Keratinocyte (primary cell): ENCODE results near the gene CCDC9B. TPM values are rescaled to one million over a fixed set of nuclear protein-coding genes. Genes with fewer than 3 reads are reported as not detected.

Source experiments
- DNase-seq: peaks from one replicate; pipeline ENCODE4 v3.0.0-alpha.2; 2011; ENCODE audit warnings: low read depth, missing footprints, low spot score
- FAIRE-seq: peaks from 2 replicates; lab custom pipeline; 2011; peaks lifted over from hg19 to GRCh38; lab: Jason Lieb, UNC
- H2AFZ ChIP-seq: 2 replicates; pipeline ENCODE4 v1.6.0; 2012; ENCODE audit warnings: low read length, control low read depth, inconsistent platforms; ENCODE audit not compliant: control insufficient read depth
- H3K27ac ChIP-seq: 2 replicates; pipeline ENCODE4 v1.5.1; 2011; ENCODE audit warnings: low read length; ENCODE audit not compliant: control insufficient read depth, insufficient read depth
- H3K27me3 ChIP-seq: 3 replicates; pipeline ENCODE4 v1.6.0; 2011; ENCODE audit warnings: low read length; ENCODE audit not compliant: control insufficient read depth, insufficient read depth; ENCODE audit errors: extremely low read depth
- H3K36me3 ChIP-seq, 2 experiments: 2 replicates in 1 of 2; 3 replicates in 1 of 2; pipeline ENCODE4 v1.5.1; 2011; ENCODE audit warnings: low read length in 2 of 2, mild to moderate bottlenecking in 1 of 2; ENCODE audit not compliant: control insufficient read depth in 2 of 2, insufficient read depth in 2 of 2; ENCODE audit errors: extremely low read depth in 1 of 2
- H3K4me1 ChIP-seq: 3 replicates; pipeline ENCODE4 v1.5.1; 2011; ENCODE audit warnings: low read length; ENCODE audit not compliant: control insufficient read depth, insufficient read depth; ENCODE audit errors: extremely low read depth
- H3K4me2 ChIP-seq: 3 replicates; pipeline ENCODE4 v1.6.0; 2011; ENCODE audit warnings: low read depth, low read length; ENCODE audit not compliant: control insufficient read depth, insufficient read depth; ENCODE audit errors: extremely low read depth
- H3K4me3 ChIP-seq, 3 experiments: fragments of 200-600 bp in 1 of 3; sonication (generic) in 1 of 3; 2 replicates in 2 of 3; 3 replicates in 1 of 3; pipeline ENCODE4 v1.5.1; 2011 to 2016; ENCODE audit warnings: low read length in 3 of 3, mild to moderate bottlenecking in 3 of 3, control low read depth in 2 of 3, inconsistent platforms in 1 of 3, low read depth in 1 of 3, mixed read lengths in 1 of 3, mixed run types in 1 of 3, moderate library complexity in 1 of 3; ENCODE audit not compliant: control insufficient read depth in 2 of 3, insufficient read depth in 2 of 3; ENCODE audit errors: extremely low read depth in 1 of 3
- H3K79me2 ChIP-seq: 2 replicates; pipeline ENCODE4 v1.6.0; 2012; ENCODE audit warnings: low read length; ENCODE audit not compliant: control insufficient read depth, insufficient read depth
- H3K9ac ChIP-seq: 3 replicates; pipeline ENCODE4 v1.6.0; 2011; ENCODE audit warnings: low read length; ENCODE audit not compliant: control insufficient read depth, insufficient read depth; ENCODE audit errors: extremely low read depth
- H3K9me1 ChIP-seq: 3 replicates; pipeline ENCODE4 v1.6.0; 2011; ENCODE audit warnings: low read length; ENCODE audit not compliant: control insufficient read depth, insufficient read depth; ENCODE audit errors: extremely low read depth
- H3K9me3 ChIP-seq: 2 replicates; pipeline ENCODE4 v1.5.1; 2012; ENCODE audit warnings: low read depth, low read length; ENCODE audit not compliant: control insufficient read depth
- H4K20me1 ChIP-seq: 3 replicates; pipeline ENCODE4 v1.6.0; 2011; ENCODE audit warnings: low read length; ENCODE audit not compliant: control insufficient read depth, insufficient read depth; ENCODE audit errors: extremely low read depth
- CTCF ChIP-seq, 3 experiments: IDR thresholded peaks in 1 of 3; conservative IDR thresholded peaks in 1 of 3; optimal IDR thresholded peaks in 1 of 3; 2 replicates in 2 of 3; 3 replicates in 1 of 3; pipeline versions ENCODE3 to v1.5.1; 2011; ENCODE audit warnings: low read length in 3 of 3, mild to moderate bottlenecking in 3 of 3, moderate library complexity in 2 of 3, control low read depth in 1 of 3, inconsistent platforms in 1 of 3; ENCODE audit not compliant: insufficient read depth in 2 of 3; ENCODE audit errors: extremely low read depth in 1 of 3
- EZH2 ChIP-seq: IDR thresholded peaks from one replicate; pipeline ENCODE4 v1.6.1; 2012; ENCODE audit warnings: inconsistent platforms, mild to moderate bottlenecking, low read length, moderate library complexity
- dilution Hi-C: fragments of 300-500 bp; cut with MboI; formaldehyde crosslinking; loops from one replicate; pipeline ENCODE4 v1.7.0; 2020; ENCODE audit warnings: low sequenced_read_pairs; ENCODE audit not compliant: extremely low pct_ligation_motif_present
- polyA plus RNA-seq, 5 experiments: library from polyadenylated mRNA; depleted of rRNA in 3 of 5; stranded (reverse) in 3 of 5; stranded (forward) in 1 of 5; unstranded in 1 of 5; fragments of >200 nt; gene quantifications; 1 replicate in 1 of 5; 2 replicates in 3 of 5; 3 replicates in 1 of 5; pipeline versions ENCODE4 v1.2.1 to v1.2.3, GENCODE V29; 2011 to 2012; ENCODE audit warnings: missing spikeins in 2 of 5, low read depth in 1 of 5, low replicate concordance in 1 of 5

CCDC9B gene
- polyA plus RNA-seq, 1 donor (not counting 4 experiments of a cell fraction or from before 2014, with no cell fraction given), result 9.6 TPM

- Histone ChIP-seq H3K9ac (no peak overlapping the region), H3K4me2 (no peak overlapping the region), H3K4me3 (no peak overlapping the region), H4K20me1 (no peaks in the 10 kb centered on the region), H3K36me3 (no peaks in the 10 kb centered on the region), H3K9me3 (no peaks in the 10 kb centered on the region), H3K9me1 (no peaks in the 10 kb centered on the region), H2AFZ (no peak overlapping the region), H3K27ac (no peak overlapping the region), H3K79me2 (no peaks in the 10 kb centered on the region), H3K27me3 (no peaks in the 10 kb centered on the region), H3K4me1 (peaks cover 35% of the 10 kb centered on the region)
- TF ChIP-seq EZH2 (no peak), CTCF (optimal IDR thresholded peaks at IDR 0.05 in 1 of 3, IDR thresholded peaks at IDR 0.05 in 1 of 3, conservative IDR thresholded peaks at IDR 0.05 in 1 of 3; ENCODE audit: extremely low read depth in 1 of 3, insufficient read depth in 2 of 3, low read length in 3 of 3) (no peak)
- DNase-seq, result no peak
- FAIRE-seq, result no peak
- dilution Hi-C loops, result no loop called here
These were observed 22.9 kb upstream of the CCDC9B start for GRCh38 chr15:40363611-40364010.

- no peaks in the 10 kb centered on the region for H3K9me3 ChIP-seq
- H2AFZ ChIP-seq, result no peak overlapping the region
- dilution Hi-C loops, result no loop called here
- no peak for FAIRE-seq
- TF ChIP-seq EZH2 (no peak), CTCF (optimal IDR thresholded peaks at IDR 0.05 in 1 of 3, IDR thresholded peaks at IDR 0.05 in 1 of 3, conservative IDR thresholded peaks at IDR 0.05 in 1 of 3; ENCODE audit: extremely low read depth in 1 of 3, insufficient read depth in 2 of 3, low read length in 3 of 3) (no peak)
- no peaks in the 10 kb centered on the region for H3K27me3 ChIP-seq
- H3K36me3 ChIP-seq, result no peaks in the 10 kb centered on the region
- no peak overlapping the region for H3K9ac ChIP-seq
- H3K9me1 ChIP-seq, result no peaks in the 10 kb centered on the region
- no peak overlapping the region for H3K27ac ChIP-seq
- H4K20me1 ChIP-seq, result no peaks in the 10 kb centered on the region
- DNase-seq, result no peak
- no peak overlapping the region for H3K4me2 ChIP-seq
- no peak overlapping the region for H3K4me3 ChIP-seq
- no peaks in the 10 kb centered on the region for H3K79me2 ChIP-seq
- peaks cover 40% of the 10 kb centered on the region for H3K4me1 ChIP-seq
These were observed 20.9 kb upstream of the CCDC9B start for GRCh38 chr15:40361640-40362039.
